ENCODE measurements around the gene DLG1.

The DLG1 gene

GRCh38 chr3:196995027-196995426 lies 303.4 kb downstream of the DLG1 start:
- in situ Hi-C loops (cut with HindIII; ENCODE audit: low sequenced_read_pairs), result no loop called here
- H3K4me3 ChIP-seq (ENCODE audit: low read depth, low read length), result no peak overlapping the region
- no peak for DNase-seq (ENCODE audit: low read depth, low spot score)
- TF ChIP-seq, protein P1, sequence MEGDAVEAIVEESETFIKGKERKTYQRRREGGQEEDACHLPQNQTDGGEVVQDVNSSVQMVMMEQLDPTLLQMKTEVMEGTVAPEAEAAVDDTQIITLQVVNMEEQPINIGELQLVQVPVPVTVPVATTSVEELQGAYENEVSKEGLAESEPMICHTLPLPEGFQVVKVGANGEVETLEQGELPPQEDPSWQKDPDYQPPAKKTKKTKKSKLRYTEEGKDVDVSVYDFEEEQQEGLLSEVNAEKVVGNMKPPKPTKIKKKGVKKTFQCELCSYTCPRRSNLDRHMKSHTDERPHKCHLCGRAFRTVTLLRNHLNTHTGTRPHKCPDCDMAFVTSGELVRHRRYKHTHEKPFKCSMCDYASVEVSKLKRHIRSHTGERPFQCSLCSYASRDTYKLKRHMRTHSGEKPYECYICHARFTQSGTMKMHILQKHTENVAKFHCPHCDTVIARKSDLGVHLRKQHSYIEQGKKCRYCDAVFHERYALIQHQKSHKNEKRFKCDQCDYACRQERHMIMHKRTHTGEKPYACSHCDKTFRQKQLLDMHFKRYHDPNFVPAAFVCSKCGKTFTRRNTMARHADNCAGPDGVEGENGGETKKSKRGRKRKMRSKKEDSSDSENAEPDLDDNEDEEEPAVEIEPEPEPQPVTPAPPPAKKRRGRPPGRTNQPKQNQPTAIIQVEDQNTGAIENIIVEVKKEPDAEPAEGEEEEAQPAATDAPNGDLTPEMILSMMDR (IDR thresholded peaks at IDR 0.05; ENCODE audit: low read depth, low read length), result no peak

DNA sequence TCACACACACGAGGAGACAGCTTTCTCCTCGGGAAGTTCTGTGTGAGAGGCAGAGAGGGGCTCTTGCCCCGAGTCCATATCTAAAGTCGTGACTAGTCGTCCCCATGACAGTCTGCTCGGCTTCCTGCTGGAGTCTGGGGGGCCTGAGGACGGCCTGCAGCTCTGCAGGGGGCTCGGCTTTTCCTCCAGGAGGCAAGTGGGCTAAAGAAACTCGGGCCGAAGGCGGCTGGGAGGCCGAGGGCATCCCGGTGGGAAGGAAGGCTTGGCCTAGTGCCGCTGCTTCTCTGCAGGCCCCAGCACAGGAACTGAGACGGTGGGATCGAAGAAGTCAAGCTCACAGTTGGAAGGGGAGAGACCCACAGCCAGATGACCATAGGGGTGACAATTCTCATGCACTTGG lies 304.4 kb downstream of the DLG1 start:
- TF ChIP-seq, protein P1 (IDR thresholded peaks at IDR 0.05; ENCODE audit: low read depth, low read length), result no peak
- no peak for DNase-seq (ENCODE audit: low read depth, low spot score)
- in situ Hi-C loops (cut with HindIII; ENCODE audit: low sequenced_read_pairs), result no loop called here
- no peak overlapping the region for H3K4me3 ChIP-seq (ENCODE audit: low read depth, low read length)
